Neutrophil (primary cell): ENCODE data around the gene TRIM62.
A peak's percentile ranks its signal among the peaks of the same experiment; 100 is the strongest.

Experiments
- H3K27ac ChIP-seq: fragments of 200-600 bp; sonication (generic); 2 replicates; pipeline ENCODE4 v1.5.1; 2016; ENCODE audit warnings: mild to moderate bottlenecking, moderate library complexity
- H3K27me3 ChIP-seq: fragments of 200-600 bp; sonication (generic); 2 replicates; pipeline ENCODE4 v1.6.0; 2016; ENCODE audit warnings: mild to moderate bottlenecking
- H3K36me3 ChIP-seq: fragments of 200-600 bp; sonication (generic); 2 replicates; pipeline ENCODE4 v1.5.1; 2017
- H3K4me1 ChIP-seq, 2 experiments: fragments of 200-600 bp in 1 of 2; sonication (generic) in 1 of 2; 1 replicate in 1 of 2; 2 replicates in 1 of 2; pipeline versions ENCODE4 v1.5.1 to v1.6.1; 2013 to 2016; ENCODE audit warnings: low read depth in 1 of 2, low read length in 1 of 2, mild to moderate bottlenecking in 1 of 2, moderate library complexity in 1 of 2; ENCODE audit not compliant: control insufficient read depth in 1 of 2, insufficient read depth in 1 of 2
- H3K4me3 ChIP-seq, 2 experiments: fragments of 200-600 bp in 1 of 2; sonication (generic) in 1 of 2; 1 replicate in 1 of 2; 2 replicates in 1 of 2; pipeline ENCODE4 v1.5.1; 2013 to 2016; ENCODE audit warnings: low read depth in 1 of 2, low read length in 1 of 2, mild to moderate bottlenecking in 1 of 2, moderate library complexity in 1 of 2
- H3K9me3 ChIP-seq: fragments of 200-600 bp; sonication (generic); 2 replicates; pipeline ENCODE4 v1.5.1; 2016
- CTCF ChIP-seq: fragments of 200-600 bp; sonication (generic); IDR thresholded peaks from 2 replicates; pipeline ENCODE4 v1.5.1; 2016; ENCODE audit warnings: antibody characterized with exemption

Gene TRIM62

GRCh38 chr1:33180911-33181890 is 642 bp downstream of the TRIM62 start:
- Histone ChIP-seq H3K4me1 (peaks cover 10 to 17% of the 10 kb centered on the region in 2 experiments), H3K27me3 (peaks cover 47% of the 10 kb centered on the region), H3K36me3 (no peaks in the 10 kb centered on the region), H3K9me3 (no peaks in the 10 kb centered on the region), H3K4me3 (peak overlapping the region; percentile 85 to 93), H3K27ac (peak overlapping the region; percentile 66)
- peak; percentile 4 for TF ChIP-seq CTCF

GRCh38 chr1:33180226-33180910 is 1.5 kb downstream of the TRIM62 start:
- H3K4me3 ChIP-seq = peak overlapping the region in 1 of 2 experiments; percentile 93

GRCh38 chr1:33178836-33179439 is 2.9 kb downstream of the TRIM62 start:
- H3K4me3 ChIP-seq = no peak overlapping the region
- H3K27ac ChIP-seq = no peak overlapping the region
- H3K27me3 ChIP-seq = peaks cover 24% of the 10 kb centered on the region
- H3K4me1 ChIP-seq = peaks cover 10 to 17% of the 10 kb centered on the region in 2 experiments
- TF ChIP-seq CTCF = no peak
- no peaks in the 10 kb centered on the region for H3K36me3 ChIP-seq
- H3K9me3 ChIP-seq = no peaks in the 10 kb centered on the region

More at GRCh38 chr1:33180226-33180910, 1.5 kb downstream of the TRIM62 start:
- no peak for TF ChIP-seq CTCF
- Histone ChIP-seq H3K9me3 (no peaks in the 10 kb centered on the region), H3K36me3 (no peaks in the 10 kb centered on the region), H3K4me1 (peaks cover 10 to 17% of the 10 kb centered on the region in 2 experiments), H3K27ac (peak overlapping the region; percentile 66), H3K27me3 (peaks cover 38% of the 10 kb centered on the region)

GRCh38 chr1:33177996-33178540 is 3.8 kb downstream of the TRIM62 start:
- Histone ChIP-seq H3K4me1 (peaks cover 10 to 17% of the 10 kb centered on the region in 2 experiments), H3K36me3 (no peaks in the 10 kb centered on the region), H3K4me3 (no peak overlapping the region), H3K27ac (no peak overlapping the region), H3K27me3 (peaks cover 15% of the 10 kb centered on the region), H3K9me3 (no peaks in the 10 kb centered on the region)
- no peak for TF ChIP-seq CTCF

GRCh38 chr1:33176887-33177286 is 5.0 kb downstream of the TRIM62 start:
- no peak for TF ChIP-seq CTCF
- H3K36me3 ChIP-seq = no peaks in the 10 kb centered on the region
- H3K27ac ChIP-seq = no peak overlapping the region
- peaks cover 4% of the 10 kb centered on the region for H3K27me3 ChIP-seq
- H3K4me1 ChIP-seq = peaks cover 6 to 11% of the 10 kb centered on the region in 2 experiments
- H3K4me3 ChIP-seq = no peak overlapping the region
- H3K9me3 ChIP-seq = no peaks in the 10 kb centered on the region
